GM19463 (cell line): ENCODE data around the gene PXN.
"Not testable (repeated sequence)": the region's sequence is repeated elsewhere in the genome, so short reads cannot be mapped to it uniquely, and the experiment has no call there.

Source experiments
- ATAC-seq: cut with Tn5 transposase; IDR thresholded peaks from one replicate; pipeline ENCODE4 v1.9.1; 2021; ENCODE audit warnings: mild to moderate bottlenecking, moderate library complexity; ENCODE audit not compliant: unreplicated experiment

The PXN gene

DNA sequence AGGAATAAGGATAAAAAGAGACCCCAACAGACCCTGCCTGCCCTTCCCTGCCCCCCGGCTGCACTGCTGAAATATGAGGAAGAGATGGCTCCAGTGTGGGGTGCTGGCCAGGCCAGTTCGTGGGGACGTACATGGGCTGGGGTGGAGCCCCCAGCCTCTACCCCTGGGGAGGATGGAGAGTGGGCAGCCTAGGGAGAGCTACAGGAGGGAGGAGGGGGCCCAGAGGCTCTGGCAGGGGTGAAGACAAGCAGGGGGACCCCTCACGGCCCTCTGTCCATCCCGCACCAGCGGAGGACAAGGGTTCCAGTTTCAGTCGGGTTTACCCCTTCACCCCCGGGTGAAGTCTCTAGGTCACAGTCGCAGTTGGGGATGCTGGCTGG, 53.6 kb downstream of the PXN start:
- ATAC-seq: no peak

GRCh38 chr12:120211243-120211903, 54.2 kb downstream of the PXN start:
- no peak for ATAC-seq

DNA sequence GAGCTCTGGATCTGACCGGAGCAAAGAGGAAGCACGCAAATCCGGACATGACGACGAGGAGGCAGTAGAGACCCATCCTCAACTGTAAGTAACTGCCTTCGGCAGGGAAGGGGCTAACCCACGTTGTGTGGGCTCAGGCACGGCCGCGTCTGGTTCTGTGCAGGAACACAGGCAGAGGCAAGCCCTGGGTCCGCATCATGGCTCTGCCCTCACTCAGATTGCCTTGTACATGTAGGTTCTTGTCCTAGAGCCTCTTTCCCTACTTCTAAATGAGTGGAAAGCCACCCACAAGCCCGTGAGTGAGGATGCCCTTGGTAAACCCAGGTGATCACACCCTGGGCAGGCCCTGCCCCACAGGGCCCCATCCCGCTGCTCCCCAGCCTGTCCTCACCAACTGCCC, 55.7 kb downstream of the PXN start:
- no peak for ATAC-seq

DNA sequence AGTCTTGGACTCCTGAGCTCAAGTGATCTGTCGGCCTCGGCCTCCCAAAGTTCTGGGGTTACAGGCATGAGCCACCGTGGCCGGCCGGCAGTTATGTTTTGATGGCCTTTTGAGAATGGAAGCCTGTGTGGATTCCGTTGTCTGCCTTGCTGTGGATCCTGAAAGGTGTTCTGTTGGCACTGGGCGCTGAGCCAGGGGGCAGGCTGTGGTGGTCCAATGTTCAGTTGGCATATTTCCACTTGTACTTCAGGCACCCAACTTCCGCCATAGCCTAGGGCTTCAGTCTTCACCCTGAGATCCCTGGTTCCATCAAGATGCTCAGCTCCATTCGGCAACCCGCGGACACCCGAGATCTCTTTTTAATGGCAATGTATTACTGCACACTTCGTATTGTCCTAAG, 58.3 kb downstream of the PXN start:
- no peak for ATAC-seq

GRCh38 chr12:120206781-120207180, 58.7 kb downstream of the PXN start:
- ATAC-seq: not testable (repeated sequence)

DNA sequence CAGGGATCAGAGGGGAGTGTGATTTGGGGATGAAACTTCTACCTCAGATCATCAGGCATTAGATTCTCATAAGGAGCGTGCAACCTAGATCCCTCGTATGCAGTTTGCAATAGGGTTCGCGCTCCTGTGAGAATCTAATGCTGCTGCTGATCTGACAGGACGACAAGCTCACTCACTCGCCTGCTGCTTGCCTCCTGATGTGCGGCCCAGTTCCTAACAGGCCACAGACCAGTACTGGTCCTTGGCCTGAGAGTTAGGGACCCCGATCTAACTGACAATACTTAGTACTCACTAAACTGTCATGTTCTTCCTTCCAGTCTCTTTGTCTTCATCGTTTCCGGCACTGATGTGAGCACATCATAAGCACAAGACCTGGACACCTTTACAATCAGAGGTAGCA, 59.3 kb downstream of the PXN start:
- no peak for ATAC-seq

- no peak for ATAC-seq
These were observed 61.4 kb downstream of the PXN start for GRCh38 chr12:120204171-120204570.

DNA sequence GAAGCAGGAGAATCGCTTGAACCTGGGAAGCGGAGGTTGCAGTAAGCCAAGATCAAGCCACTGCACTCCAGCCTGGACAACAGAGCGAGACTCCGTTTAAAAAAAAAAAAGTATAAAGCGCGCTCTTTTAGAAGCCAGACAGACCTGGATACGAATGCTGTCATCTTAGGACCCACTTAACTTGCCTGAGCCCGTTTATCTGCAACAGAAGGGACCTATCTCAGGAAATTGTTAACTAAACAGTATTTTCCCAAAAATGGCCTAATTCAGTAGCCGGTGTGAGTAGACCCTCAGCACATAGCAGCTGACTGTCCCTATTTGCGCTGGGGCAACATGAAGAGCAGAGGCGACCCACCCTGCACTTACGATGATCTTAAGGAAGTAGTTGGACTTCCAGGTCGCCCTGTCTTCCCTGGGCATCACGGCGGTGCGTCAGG, 65.1 kb downstream of the PXN start:
- ATAC-seq: no peak

- no peak for ATAC-seq
These were observed 65.8 kb downstream of the PXN start for GRCh38 chr12:120199595-120200306.

GRCh38 chr12:120199025-120199424, 66.5 kb downstream of the PXN start:
- no peak for ATAC-seq

DNA sequence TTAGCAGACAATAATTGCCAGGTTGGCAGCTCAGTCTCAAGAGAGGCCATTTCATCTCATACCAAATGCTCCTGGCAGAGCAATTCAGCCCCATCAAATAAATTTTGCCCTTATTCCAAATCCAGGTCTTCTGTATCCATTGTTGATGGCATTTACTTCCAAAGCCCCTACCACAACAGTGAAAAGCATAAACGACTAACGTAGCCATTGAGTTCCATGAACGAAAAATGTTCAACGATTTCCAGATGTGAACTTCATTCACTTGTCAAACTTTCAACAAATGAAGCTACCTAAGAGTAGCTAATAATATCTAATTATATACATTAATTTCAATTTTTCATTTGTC, 68.0 kb downstream of the PXN start:
- no peak for ATAC-seq

GRCh38 chr12:120196817-120197541, 68.6 kb downstream of the PXN start:
- ATAC-seq: not testable (repeated sequence)

DNA sequence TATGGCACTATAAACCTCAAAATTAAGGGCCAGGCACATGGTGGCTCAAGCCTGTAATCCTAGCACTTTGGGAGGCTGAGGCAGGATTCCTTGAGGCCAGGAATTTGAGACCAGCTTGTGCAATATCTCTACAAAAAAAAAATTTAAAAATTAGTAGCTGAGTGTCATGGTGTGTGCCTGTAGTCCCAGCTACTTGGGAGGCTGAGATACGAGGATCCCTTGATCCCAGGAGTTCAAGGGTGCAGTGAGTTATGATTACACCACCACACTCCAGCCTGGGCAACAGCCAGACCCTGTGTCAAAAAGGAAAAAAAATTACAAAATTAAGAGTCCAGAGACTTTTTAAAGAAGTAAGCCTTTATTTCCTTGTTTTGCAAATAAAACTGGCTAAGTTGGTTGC, 69.2 kb downstream of the PXN start:
- no peak for ATAC-seq

DNA sequence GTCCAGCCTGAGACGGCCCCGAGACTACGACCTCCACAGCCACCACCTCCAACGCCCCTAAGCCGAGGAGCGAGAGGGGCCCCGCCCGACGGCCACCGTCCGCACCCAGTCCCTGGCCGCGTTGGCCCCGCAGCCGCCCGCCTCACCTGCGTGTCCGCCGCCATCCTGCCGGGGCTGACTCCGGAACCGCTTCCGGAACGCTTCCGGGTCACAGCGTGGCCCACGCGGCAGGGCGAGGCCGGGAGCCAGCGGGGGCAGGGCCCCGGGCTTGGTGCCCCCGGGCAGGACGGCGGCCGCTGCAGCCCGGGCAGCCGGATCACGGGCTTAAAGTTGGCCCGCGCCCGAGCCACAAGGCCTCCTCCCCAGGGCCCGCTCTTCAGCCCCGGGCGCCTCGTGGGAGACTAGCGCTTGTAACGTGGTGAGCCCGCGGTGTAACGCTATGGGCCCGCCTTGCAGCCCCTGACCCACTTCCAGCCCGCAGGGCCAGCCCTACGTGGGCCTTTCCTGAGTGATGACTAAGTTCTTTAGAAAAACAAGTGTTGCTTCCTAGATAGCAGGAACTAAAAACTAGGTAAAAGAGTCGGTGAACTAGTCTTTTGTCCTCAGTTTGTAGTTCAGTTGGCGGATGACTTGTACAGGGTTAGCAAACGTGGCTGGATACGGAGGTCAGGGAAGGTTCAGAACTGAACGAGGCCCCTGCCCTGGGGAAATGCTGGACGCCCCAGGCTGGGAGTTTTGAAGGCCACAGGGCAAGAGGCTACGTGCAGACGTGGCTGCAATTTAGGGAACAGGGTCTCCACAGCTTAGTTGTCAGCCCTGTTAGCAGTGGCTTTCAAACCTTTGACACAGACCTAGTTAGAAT, 70.8 kb downstream of the PXN start, which contains the start of gene GCN1:
GCN1 (minus strand) TSS at position 182 of the 862 bp plus-strand sequence; CDS start at position 164, 18 bp downstream.
- ATAC-seq: peak; percentile 79

DNA sequence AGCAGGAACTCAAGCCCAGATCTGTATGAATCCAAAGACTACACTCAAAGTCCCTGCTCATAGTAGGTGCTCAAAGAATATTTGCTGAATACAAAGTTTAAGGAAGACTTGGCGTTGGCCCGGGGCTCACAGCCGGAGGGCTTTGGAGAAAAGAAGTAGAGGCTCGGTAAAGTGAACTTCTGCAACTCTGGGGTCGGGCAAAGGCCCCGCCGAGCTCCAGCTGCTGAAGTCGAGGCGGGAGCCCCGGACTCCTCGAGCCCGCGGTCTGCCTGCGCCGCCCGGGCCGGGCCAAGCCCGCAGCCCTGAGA, 71.3 kb downstream of the PXN start:
- peak; percentile 23 for ATAC-seq

- not testable (repeated sequence) for ATAC-seq
These were observed 72.2 kb downstream of the PXN start for GRCh38 chr12:120193286-120193685.

- no peak for ATAC-seq
These were observed 74.5 kb downstream of the PXN start for GRCh38 chr12:120190985-120191480.

- ATAC-seq: no peak
These were observed 75.1 kb downstream of the PXN start for GRCh38 chr12:120190386-120190785.

- no peak for ATAC-seq
These were observed 78.9 kb downstream of the PXN start for GRCh38 chr12:120186654-120187053.

DNA sequence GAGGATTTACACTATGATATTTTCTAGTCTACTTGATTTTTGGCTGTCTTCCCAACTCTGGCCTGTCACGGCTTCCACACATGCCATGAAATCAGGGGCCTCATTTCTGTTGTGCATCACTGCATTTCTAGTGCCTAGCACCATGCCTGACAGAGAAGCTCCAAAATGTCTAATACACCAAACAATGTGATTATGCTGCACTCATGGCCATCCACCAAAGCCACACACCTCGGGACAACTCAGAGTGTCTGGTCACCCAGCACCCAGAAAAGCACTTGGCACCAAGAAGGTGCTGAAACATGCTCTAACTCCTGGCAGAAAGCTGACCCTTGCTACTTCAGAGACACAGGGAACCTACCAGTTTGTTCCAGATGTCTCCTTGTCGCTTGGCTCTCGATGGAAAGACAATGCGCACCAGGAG, 82.3 kb downstream of the PXN start:
- ATAC-seq: no peak
